GM19324 (cell line): Measurements from ENCODE around the gene ADAMTSL3.
"Not testable (repeated sequence)": the region's sequence is repeated elsewhere in the genome, so short reads cannot be mapped to it uniquely, and the experiment has no call there.

Experiments used
- ATAC-seq: cut with Tn5 transposase; IDR thresholded peaks from one replicate; pipeline ENCODE4 v1.9.1; 2021; ENCODE audit warnings: mild to moderate bottlenecking, moderate library complexity; ENCODE audit not compliant: unreplicated experiment, low FRiP score

ADAMTSL3 gene

GRCh38 chr15:83733691-83734090 lies 79.8 kb downstream of the ADAMTSL3 start:
- ATAC-seq, result no peak

GRCh38 chr15:83734487-83734886 lies 80.6 kb downstream of the ADAMTSL3 start:
- no peak for ATAC-seq

- no peak for ATAC-seq
Observed at GRCh38 chr15:83739629-83740028, 85.7 kb downstream of the ADAMTSL3 start.

GRCh38 chr15:83745771-83746170 lies 91.8 kb downstream of the ADAMTSL3 start:
- ATAC-seq, result no peak

GRCh38 chr15:83746231-83746630 lies 92.3 kb downstream of the ADAMTSL3 start:
- no peak for ATAC-seq

GRCh38 chr15:83747050-83747717 lies 93.3 kb downstream of the ADAMTSL3 start:
- no peak for ATAC-seq

GRCh38 chr15:83747718-83748110 lies 93.8 kb downstream of the ADAMTSL3 start:
- no peak for ATAC-seq

GRCh38 chr15:83753872-83754493 lies 100.1 kb downstream of the ADAMTSL3 start:
- ATAC-seq, result no peak

- not testable (repeated sequence) for ATAC-seq
Observed at GRCh38 chr15:83757291-83757690, 103.4 kb downstream of the ADAMTSL3 start.

GRCh38 chr15:83762367-83762766 lies 108.4 kb downstream of the ADAMTSL3 start:
- ATAC-seq, result no peak

GRCh38 chr15:83764201-83764838 lies 110.4 kb downstream of the ADAMTSL3 start:
- no peak for ATAC-seq

- no peak for ATAC-seq
Observed at GRCh38 chr15:83766339-83766738, 112.4 kb downstream of the ADAMTSL3 start.

- no peak for ATAC-seq
Observed at GRCh38 chr15:83767741-83768140, 113.8 kb downstream of the ADAMTSL3 start.

GRCh38 chr15:83769411-83769999 lies 115.6 kb downstream of the ADAMTSL3 start:
- ATAC-seq, result no peak

GRCh38 chr15:83775738-83776137 lies 121.8 kb downstream of the ADAMTSL3 start:
- ATAC-seq, result no peak

GRCh38 chr15:83776986-83777385 lies 123.1 kb downstream of the ADAMTSL3 start:
- no peak for ATAC-seq

GRCh38 chr15:83783227-83783626 lies 129.3 kb downstream of the ADAMTSL3 start:
- no peak for ATAC-seq

GRCh38 chr15:83784975-83785374 lies 131.1 kb downstream of the ADAMTSL3 start:
- no peak for ATAC-seq

GRCh38 chr15:83786336-83786735 lies 132.4 kb downstream of the ADAMTSL3 start:
- no peak for ATAC-seq

GRCh38 chr15:83793069-83793468 lies 139.1 kb downstream of the ADAMTSL3 start:
- no peak for ATAC-seq

GRCh38 chr15:83794209-83794608 lies 140.3 kb downstream of the ADAMTSL3 start:
- ATAC-seq, result no peak
